ENCODE results near the gene JPH3.

Gene JPH3

GRCh38 chr16:87665193-87665592, 62.9 kb downstream of the JPH3 start:
- no peaks in the 10 kb centered on the region for H3K9me2 ChIP-seq (replicated peaks; ENCODE audit: control insufficient read depth, low read length)
- no peak overlapping the region for H3K4me2 ChIP-seq (ENCODE audit: low read length)
- peaks cover 10% of the 10 kb centered on the region for H3K4me1 ChIP-seq (ENCODE audit: control insufficient read depth, low read length)
- H3F3A ChIP-seq (ENCODE audit: control insufficient read depth, insufficient read depth), result no peaks in the 10 kb centered on the region
- peaks cover 13% of the 10 kb centered on the region for H3K27me3 ChIP-seq (ENCODE audit: control insufficient read depth, low read length)
- TF ChIP-seq EZH2phosphoT487 (IDR thresholded peaks at IDR 0.05; ENCODE audit: borderline replicate concordance, low read length) (no peak), CTCF (IDR thresholded peaks at IDR 0.05; ENCODE audit: low read depth, low read length, poor library complexity, severe bottlenecking) (no peak)
- no peaks in the 10 kb centered on the region for H4K20me1 ChIP-seq (ENCODE audit: control insufficient read depth, insufficient read depth, low read depth, low read length)
- no peaks in the 10 kb centered on the region for H3K36me3 ChIP-seq (ENCODE audit: control insufficient read depth, low read length)
- no peak overlapping the region for H3K4me3 ChIP-seq (ENCODE audit: low read length)
- H3K79me2 ChIP-seq (ENCODE audit: control insufficient read depth, low read length), result no peaks in the 10 kb centered on the region
- no peak overlapping the region for H3K27ac ChIP-seq (ENCODE audit: low read depth, low read length)
- no peaks in the 10 kb centered on the region for H3K9me3 ChIP-seq (ENCODE audit: control insufficient read depth, insufficient read depth, low read length)

DNA sequence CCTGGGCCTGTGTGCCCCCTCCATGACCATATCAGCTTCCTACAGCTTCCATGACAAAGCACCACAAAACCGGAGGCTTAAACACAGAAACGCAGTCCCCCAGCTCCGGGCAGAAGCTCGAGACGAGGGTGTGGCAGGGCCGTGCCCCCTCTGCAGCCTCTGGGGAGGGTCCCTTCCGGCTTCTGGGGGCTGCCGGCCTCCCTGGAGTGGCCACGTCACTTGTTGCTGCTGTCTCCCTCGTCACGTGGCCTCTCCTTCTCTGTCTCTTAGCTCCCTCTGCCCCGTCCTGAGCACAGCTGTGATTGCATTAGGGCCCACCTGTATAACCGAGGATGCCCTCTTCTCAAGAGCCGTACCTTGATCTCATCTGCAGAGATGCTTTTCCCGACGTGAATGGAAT, 64.6 kb downstream of the JPH3 start:
- Histone ChIP-seq H3K27ac (ENCODE audit: low read depth, low read length) (no peak overlapping the region), H3K27me3 (ENCODE audit: control insufficient read depth, low read length) (peaks cover 1% of the 10 kb centered on the region; the same call in 1 of the 2 replicates), H3K4me2 (ENCODE audit: low read length) (no peak overlapping the region), H3K36me3 (ENCODE audit: control insufficient read depth, low read length) (no peaks in the 10 kb centered on the region), H3K9me3 (ENCODE audit: control insufficient read depth, insufficient read depth, low read length) (no peaks in the 10 kb centered on the region), H3K4me1 (ENCODE audit: control insufficient read depth, low read length) (peaks cover 3% of the 10 kb centered on the region), H3K4me3 (ENCODE audit: low read length) (no peak overlapping the region), H3K9me2 (replicated peaks; ENCODE audit: control insufficient read depth, low read length) (no peaks in the 10 kb centered on the region), H4K20me1 (ENCODE audit: control insufficient read depth, insufficient read depth, low read depth, low read length) (no peaks in the 10 kb centered on the region), H3K79me2 (ENCODE audit: control insufficient read depth, low read length) (no peaks in the 10 kb centered on the region), H3F3A (ENCODE audit: control insufficient read depth, insufficient read depth) (no peaks in the 10 kb centered on the region)
- TF ChIP-seq EZH2phosphoT487 (IDR thresholded peaks at IDR 0.05; ENCODE audit: borderline replicate concordance, low read length), result no peak
- TF ChIP-seq CTCF (IDR thresholded peaks at IDR 0.05; ENCODE audit: low read depth, low read length, poor library complexity, severe bottlenecking), result no peak

GRCh38 chr16:87667443-87667842, 65.1 kb downstream of the JPH3 start:
- H3K27me3 ChIP-seq (ENCODE audit: control insufficient read depth, low read length), result no peaks in the 10 kb centered on the region
- H3K27ac ChIP-seq (ENCODE audit: low read depth, low read length), result no peak overlapping the region
- H3K9me2 ChIP-seq (replicated peaks; ENCODE audit: control insufficient read depth, low read length), result no peaks in the 10 kb centered on the region
- no peak for TF ChIP-seq CTCF (IDR thresholded peaks at IDR 0.05; ENCODE audit: low read depth, low read length, poor library complexity, severe bottlenecking)
- no peaks in the 10 kb centered on the region for H3K36me3 ChIP-seq (ENCODE audit: control insufficient read depth, low read length)
- no peak overlapping the region for H3K4me2 ChIP-seq (ENCODE audit: low read length)
- H3F3A ChIP-seq (ENCODE audit: control insufficient read depth, insufficient read depth), result no peaks in the 10 kb centered on the region
- no peak overlapping the region for H3K4me3 ChIP-seq (ENCODE audit: low read length)
- no peaks in the 10 kb centered on the region for H3K79me2 ChIP-seq (ENCODE audit: control insufficient read depth, low read length)
- H3K9me3 ChIP-seq (ENCODE audit: control insufficient read depth, insufficient read depth, low read length), result no peaks in the 10 kb centered on the region
- no peaks in the 10 kb centered on the region for H4K20me1 ChIP-seq (ENCODE audit: control insufficient read depth, insufficient read depth, low read depth, low read length)
- no peaks in the 10 kb centered on the region for H3K4me1 ChIP-seq (ENCODE audit: control insufficient read depth, low read length)

GRCh38 chr16:87667946-87668345, 65.6 kb downstream of the JPH3 start:
- no peaks in the 10 kb centered on the region for H4K20me1 ChIP-seq (ENCODE audit: control insufficient read depth, insufficient read depth, low read depth, low read length)
- H3K4me3 ChIP-seq (ENCODE audit: low read length), result no peak overlapping the region

More at GRCh38 chr16:87667946-87668345, 65.6 kb downstream of the JPH3 start:
- Histone ChIP-seq H3F3A (ENCODE audit: control insufficient read depth, insufficient read depth) (no peaks in the 10 kb centered on the region), H3K36me3 (ENCODE audit: control insufficient read depth, low read length) (no peaks in the 10 kb centered on the region), H3K27ac (ENCODE audit: low read depth, low read length) (no peak overlapping the region), H3K4me2 (ENCODE audit: low read length) (no peak overlapping the region), H3K27me3 (ENCODE audit: control insufficient read depth, low read length) (no peaks in the 10 kb centered on the region), H3K9me2 (replicated peaks; ENCODE audit: control insufficient read depth, low read length) (no peaks in the 10 kb centered on the region), H3K4me1 (ENCODE audit: control insufficient read depth, low read length) (no peaks in the 10 kb centered on the region), H3K9me3 (ENCODE audit: control insufficient read depth, insufficient read depth, low read length) (no peaks in the 10 kb centered on the region), H3K79me2 (ENCODE audit: control insufficient read depth, low read length) (no peaks in the 10 kb centered on the region)
- no peak for TF ChIP-seq EZH2phosphoT487 (IDR thresholded peaks at IDR 0.05; ENCODE audit: borderline replicate concordance, low read length)
- no peak for TF ChIP-seq CTCF (IDR thresholded peaks at IDR 0.05; ENCODE audit: low read depth, low read length, poor library complexity, severe bottlenecking)

All from DOHH2 (cell line).